ENCODE measurements around the gene FNDC3B.
"Not testable (repeated sequence)": the region's sequence is repeated elsewhere in the genome, so short reads cannot be mapped to it uniquely, and the experiment has no call there.

The FNDC3B gene

GRCh38 chr3:172354931-172355499 lies 315.6 kb downstream of the FNDC3B start:
- DNase-seq: no peak

- peak in 1 of 2 experiments; percentile 40 for DNase-seq
Measured at GRCh38 chr3:172355836-172356235, 316.5 kb downstream of the FNDC3B start.

DNA sequence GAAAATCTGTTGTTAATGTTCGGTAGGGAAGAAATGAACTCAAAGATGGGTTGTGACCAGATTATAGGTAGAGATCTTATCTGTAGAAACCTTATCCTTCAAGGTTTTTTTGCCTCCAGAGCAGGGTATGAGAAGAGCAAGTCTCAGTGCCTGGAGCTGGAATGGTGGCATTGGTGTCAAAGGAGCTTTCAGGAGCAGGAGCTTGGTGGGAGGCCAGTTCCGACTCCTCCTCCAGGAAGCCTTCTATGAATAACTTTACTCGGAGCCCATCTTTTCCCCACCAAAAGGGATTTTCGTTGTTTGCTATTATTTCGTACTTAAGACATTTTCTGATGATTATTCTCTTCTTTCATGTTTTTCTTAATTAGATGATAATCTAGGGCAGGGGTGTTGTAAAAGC lies 317.0 kb downstream of the FNDC3B start:
- no peak for DNase-seq

- DNase-seq: no peak
Measured at GRCh38 chr3:172357850-172358754, 318.7 kb downstream of the FNDC3B start.

GRCh38 chr3:172359231-172359630 lies 319.9 kb downstream of the FNDC3B start:
- no peak for DNase-seq

DNA sequence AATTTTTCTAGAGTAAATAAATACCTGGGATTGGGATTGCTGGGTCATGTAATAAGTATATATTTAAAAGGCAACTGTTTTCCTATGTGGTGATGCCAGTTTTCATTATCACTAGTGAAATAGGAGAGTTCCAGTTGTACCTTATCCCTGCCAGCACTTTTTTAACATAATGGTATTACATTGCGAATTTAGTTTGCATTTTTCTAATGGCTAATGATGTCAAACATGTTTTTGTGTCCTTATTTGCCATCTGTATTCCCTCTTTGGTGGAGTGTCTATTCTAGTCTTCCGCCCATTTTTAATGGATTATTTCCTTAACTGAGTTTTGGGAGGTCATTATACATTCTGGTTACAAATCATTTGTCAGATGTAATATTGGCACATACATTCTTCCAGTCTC lies 320.6 kb downstream of the FNDC3B start:
- no peak for DNase-seq

DNA sequence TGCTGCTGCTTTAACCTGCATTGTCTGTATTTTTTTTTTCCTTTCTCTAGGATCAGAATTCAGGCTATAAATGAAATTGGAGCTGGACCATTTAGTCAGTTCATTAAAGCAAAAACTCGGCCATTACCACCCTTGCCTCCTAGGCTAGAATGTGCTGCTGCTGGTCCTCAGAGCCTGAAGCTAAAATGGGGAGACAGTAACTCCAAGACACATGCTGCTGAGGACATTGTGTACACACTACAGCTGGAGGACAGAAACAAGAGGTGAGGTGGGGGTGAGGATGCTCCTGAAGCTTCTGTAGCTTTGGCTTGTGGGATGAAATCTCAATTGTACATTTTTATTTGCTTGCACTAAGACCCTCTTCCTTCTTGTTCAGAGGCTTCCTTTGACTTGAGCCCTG lies 323.2 kb downstream of the FNDC3B start:
- no peak for DNase-seq

- DNase-seq: no peak
Measured at GRCh38 chr3:172364374-172365027, 325.1 kb downstream of the FNDC3B start.

DNA sequence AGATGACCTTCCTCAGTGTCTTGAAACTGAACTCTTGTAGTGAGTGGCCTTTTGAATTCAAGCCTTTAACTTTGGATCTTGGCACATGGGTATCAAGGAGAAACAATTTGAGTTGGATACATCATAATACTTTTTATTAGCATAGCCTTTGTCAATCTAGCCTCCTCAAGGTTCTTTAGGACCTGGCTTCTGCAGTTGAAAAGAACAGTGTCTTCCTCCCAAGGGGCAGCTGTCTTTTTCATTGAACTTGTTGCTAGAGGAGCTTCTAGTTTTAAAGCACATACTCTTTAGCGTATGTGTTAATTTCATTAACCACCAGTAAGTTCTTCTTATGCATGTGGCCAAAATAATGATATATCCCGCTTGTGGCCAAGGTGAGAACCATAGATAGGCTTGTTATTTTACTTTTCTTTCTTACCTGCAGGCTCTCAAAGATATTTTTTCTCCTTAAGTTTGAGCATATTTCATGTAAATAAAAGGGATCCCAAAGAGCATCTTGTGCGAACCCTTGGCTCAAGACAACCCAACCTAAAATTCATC lies 325.7 kb downstream of the FNDC3B start:
- DNase-seq: no peak

DNA sequence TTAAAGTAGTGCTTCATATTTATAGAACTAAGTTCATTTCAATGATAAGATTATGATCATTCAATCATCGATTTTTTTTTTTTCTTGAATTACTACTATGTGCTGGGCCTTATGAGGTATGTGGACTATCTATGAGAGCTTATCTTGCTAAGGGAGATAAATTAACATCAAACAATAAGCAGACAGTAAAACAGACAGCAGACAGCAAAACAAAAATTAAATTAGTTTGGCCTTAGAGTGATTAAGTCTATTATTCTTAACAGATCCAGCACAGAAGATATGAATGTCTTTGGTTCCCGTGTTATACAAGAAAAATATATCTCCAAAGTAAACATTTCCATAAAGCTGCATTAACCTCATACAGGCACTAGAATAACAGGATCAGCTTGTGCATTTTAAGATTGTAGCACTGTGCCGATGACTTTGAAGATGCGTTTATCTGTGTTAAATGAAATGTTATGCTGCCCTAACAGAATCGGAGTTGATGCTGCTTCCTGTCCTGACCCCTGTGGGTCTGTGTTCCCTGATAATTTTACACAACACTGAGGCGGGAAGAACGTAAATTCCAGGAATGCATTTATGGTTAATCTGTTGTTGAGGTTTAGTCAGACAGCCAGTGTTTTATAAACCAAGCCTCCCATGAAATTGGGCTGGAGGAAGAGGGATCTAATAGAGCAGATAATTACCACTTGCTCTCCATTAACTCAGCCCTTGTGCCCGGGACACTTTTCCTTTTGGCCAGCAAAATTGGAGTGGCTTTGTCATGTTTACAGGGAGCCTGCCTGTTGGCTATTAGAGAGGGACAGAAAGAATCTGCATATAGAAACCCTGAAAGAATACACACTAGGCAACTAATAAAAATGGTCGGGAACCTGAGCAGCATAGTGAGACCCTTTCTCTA lies 328.1 kb downstream of the FNDC3B start:
- DNase-seq: no peak

DNA sequence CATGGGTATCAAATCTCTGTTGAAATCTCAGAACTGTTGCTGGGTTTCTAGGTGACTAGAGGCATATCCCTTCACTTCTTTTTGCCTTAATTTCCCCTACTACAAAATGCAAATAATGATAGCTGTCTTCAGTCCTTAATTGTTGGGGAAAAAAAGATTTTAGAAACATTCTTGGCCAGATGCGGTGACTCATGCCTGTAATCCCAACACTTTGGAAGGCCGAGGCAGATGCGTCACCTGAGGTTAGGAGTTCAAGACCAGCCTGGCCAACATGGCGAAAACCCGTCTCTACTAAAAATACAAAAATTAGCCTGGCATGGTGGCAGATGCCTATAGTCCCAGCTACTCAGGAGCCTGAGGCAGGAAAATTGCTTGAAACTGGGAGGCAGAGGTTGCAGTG lies 329.2 kb downstream of the FNDC3B start:
- not testable (repeated sequence) for DNase-seq

GRCh38 chr3:172369590-172370259 lies 330.3 kb downstream of the FNDC3B start:
- no peak for DNase-seq

- DNase-seq: no peak
Measured at GRCh38 chr3:172370419-172370818, 331.0 kb downstream of the FNDC3B start.

DNA sequence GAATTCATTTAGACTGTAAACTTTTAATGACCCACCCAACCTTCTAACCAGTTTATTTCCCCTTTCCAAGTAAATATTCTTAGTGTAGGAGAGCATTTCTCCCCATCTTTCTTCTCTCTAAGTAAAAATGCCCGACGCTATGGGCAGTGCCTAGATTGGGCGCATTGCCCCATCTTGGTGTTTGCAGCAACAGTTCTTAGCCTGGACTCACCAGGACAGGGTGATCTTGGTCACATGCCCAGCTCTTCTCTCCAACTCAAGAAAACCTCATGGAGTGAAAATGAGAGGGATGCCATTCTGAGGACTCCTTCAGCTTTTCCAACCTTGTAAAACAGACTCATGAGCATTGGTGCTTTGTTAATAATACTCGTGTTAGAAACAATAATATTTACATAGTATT lies 332.2 kb downstream of the FNDC3B start:
- no peak for DNase-seq

DNA sequence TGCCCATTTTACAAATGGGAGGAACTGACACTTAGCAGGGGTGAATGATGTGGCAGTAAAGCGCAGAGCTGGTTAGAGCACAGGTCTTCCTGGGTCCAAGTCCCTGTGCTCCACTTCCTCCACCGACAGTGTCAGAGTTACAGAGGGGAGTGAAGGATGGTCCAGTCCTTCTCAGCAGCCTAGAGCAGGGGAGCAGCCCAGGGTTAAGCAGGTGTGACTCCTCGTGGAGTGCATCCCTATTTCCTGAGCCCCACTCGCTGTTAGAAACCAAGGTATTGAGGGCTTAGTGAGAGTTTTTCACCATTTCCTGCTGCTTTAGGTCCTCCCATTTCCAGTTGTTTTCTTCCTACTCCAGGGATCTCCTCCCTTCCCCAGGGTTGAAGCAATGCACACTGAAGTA lies 333.5 kb downstream of the FNDC3B start:
- no peak for DNase-seq

- no peak for DNase-seq
Measured at GRCh38 chr3:172373912-172374311, 334.5 kb downstream of the FNDC3B start.

DNA sequence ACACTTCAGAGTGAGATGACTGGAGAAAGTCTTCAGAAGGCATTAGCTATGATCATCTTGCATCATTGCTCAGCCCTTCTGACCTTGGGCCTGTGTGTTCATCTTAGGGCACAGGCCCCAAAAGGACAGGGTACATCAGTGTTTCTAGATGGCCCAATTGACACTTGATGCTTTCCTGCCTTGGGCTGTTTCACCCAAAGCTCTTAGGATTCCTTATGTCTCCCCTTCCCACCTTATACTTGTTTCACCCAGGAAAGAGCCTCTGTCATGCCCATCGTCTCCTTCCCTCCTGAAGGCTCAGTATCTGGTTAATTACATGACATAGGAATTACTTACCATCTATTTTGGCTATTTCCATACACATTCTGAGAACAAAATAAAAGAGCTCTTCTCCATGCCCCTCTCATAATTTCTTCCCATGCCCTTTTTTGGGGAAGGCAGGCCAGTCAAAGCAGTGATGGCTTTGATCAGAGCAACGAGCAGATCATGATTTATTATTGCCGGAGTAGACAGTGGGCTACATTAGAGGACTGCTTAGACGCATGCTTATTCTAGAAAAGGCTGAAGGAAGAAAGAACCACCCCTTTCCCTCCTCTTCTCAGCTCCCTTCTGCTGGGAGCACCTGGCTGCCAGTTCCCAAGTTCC lies 335.9 kb downstream of the FNDC3B start:
- no peak for DNase-seq

DNA sequence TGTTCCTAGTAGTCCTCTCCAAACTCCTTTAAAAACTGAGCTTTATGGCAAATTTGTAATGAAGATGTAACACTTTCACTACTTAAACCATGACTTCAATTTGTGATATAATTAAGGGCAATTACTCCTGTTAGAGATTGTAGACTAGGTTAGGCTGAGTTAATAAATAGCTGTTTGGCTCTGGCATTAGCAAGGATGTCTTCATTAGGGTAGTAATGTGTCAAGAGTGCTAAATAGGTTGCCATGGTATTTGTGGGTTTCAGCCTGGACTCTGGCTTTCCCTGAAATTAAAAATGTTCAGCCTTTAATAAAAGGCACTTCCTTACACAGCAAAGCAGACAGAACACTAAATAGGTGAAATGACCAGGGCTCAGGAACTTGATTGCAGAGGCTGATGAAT lies 337.0 kb downstream of the FNDC3B start:
- no peak for DNase-seq

DNA sequence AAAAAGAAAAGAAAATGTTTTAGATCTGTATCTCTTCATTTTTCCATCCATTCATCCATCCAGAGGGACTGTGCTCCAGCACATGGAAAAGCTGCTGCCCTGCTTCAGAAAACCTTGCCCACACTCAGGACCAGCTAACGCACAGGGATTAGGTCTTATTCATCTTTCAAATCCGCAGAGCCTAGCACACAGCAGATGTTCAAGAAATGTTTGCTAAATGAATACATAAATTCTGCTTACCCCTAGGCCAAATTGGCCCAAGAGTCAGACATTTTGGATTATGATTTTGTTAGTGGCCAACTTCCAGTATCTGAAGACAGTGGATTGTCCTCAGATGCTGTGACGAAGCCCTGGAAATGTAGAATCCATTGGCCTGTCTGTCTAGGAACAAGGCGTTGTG lies 337.5 kb downstream of the FNDC3B start:
- no peak for DNase-seq

DNA sequence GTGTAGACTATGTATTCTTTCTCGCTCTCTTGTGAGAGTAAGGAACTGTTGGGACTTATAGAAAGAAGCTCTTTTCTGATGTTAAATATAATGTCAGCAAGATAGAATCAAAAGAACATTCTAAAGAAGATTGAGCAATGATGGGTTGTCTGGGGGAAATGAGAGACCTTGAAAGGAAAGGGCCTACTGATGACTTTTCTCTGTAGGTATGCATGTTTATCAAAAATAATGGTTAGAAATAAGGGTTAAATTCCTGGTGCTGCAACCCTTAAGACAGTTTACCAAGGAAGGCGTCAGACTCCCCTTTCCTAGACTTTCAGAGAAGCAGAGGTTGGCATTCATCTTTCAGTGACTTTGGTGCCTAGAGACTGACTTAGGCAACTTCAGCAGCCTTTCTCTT lies 339.1 kb downstream of the FNDC3B start:
- DNase-seq: no peak

DNA sequence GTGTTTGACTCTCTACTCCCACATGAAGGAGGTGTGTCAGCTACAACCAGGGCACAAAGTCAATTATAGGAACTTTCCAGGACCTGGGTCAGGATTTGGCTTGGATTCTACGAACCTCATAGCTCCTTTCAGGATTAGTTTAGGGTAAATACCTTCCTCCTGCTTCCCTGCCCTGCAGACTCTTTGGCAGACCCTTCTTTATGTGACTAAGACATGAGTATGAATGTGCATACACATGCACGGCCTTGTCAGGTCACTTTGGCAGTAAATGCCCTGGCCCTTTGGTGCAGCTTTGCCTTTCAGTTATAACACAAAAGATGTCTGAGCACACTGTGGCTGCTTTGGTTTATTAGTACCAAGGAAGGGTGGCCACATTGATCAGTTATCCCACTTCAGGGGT lies 340.0 kb downstream of the FNDC3B start:
- DNase-seq: no peak

- no peak for DNase-seq
Measured at GRCh38 chr3:172380632-172381031, 341.3 kb downstream of the FNDC3B start.
